ENCODE data around the gene DNAH2.

GRCh38 chr17:7843257-7843535 is 125.7 kb downstream of the DNAH2 start:
- no peak for TF ChIP-seq CTCF (IDR thresholded peaks at IDR 0.05)
- no peak for TF ChIP-seq EP300 (IDR thresholded peaks at IDR 0.05)

All from sigmoid colon (tissue), 4 donors.